GM23338 (cell line): ENCODE measurements around the gene ADAMTS14. TPM values are rescaled to one million over a fixed set of nuclear protein-coding genes. Genes with fewer than 3 reads are reported as not detected.

Experiments
- ATAC-seq: fragments of 200-7000 bp; cut with Tn5 transposase; 3 replicates; pipeline ENCODE4 v1.9.1; 2020
- DNase-seq: peaks from one replicate; pipeline ENCODE4 v3.0.0-alpha.2; 2015; ENCODE audit warnings: low spot score
- H2AFZ ChIP-seq: fragments of 200-600 bp; sonication (generic); 2 replicates; pipeline ENCODE4 v1.8.0; 2016; ENCODE audit warnings: antibody characterized with exemption, mild to moderate bottlenecking, moderate library complexity
- H3F3A ChIP-seq: fragments of 200-600 bp; sonication (generic); replicated peaks from 2 replicates; pipeline ENCODE4 v1.8.0; 2017; ENCODE audit warnings: antibody characterized with exemption, mixed run types, low read depth
- H3K27ac ChIP-seq: fragments of 200-600 bp; sonication (generic); 2 replicates; pipeline ENCODE4 v1.6.1; 2016; ENCODE audit warnings: low read depth
- H3K27me3 ChIP-seq: fragments of 200-600 bp; sonication (generic); 2 replicates; pipeline ENCODE4 v1.8.0; 2016; ENCODE audit warnings: mild to moderate bottlenecking, mixed run types, moderate library complexity; ENCODE audit not compliant: insufficient read depth
- H3K36me3 ChIP-seq: fragments of 200-600 bp; sonication (generic); 2 replicates; pipeline ENCODE4 v1.8.0; 2016; ENCODE audit warnings: mild to moderate bottlenecking; ENCODE audit not compliant: insufficient read depth
- H3K4me1 ChIP-seq: fragments of 200-600 bp; sonication (generic); 2 replicates; pipeline ENCODE4 v1.8.0; 2016; ENCODE audit warnings: mild to moderate bottlenecking, moderate library complexity; ENCODE audit not compliant: insufficient read depth
- H3K4me2 ChIP-seq: fragments of 200-600 bp; sonication (generic); 2 replicates; pipeline ENCODE4 v1.7.1; 2017; ENCODE audit warnings: mixed run types
- H3K4me3 ChIP-seq: fragments of 200-600 bp; sonication (generic); 2 replicates; pipeline ENCODE4 v1.6.1; 2016; ENCODE audit warnings: mixed run types
- H3K79me2 ChIP-seq: fragments of 200-600 bp; sonication (generic); replicated peaks from 2 replicates; pipeline ENCODE4 v1.8.0; 2017; ENCODE audit warnings: mild to moderate bottlenecking; ENCODE audit not compliant: insufficient read depth
- H3K9me2 ChIP-seq: fragments of 200-600 bp; sonication (generic); 2 replicates; pipeline ENCODE4 v1.8.0; 2017; ENCODE audit not compliant: insufficient read depth
- H4K20me1 ChIP-seq: fragments of 200-600 bp; sonication (generic); replicated peaks from 2 replicates; pipeline ENCODE4 v1.8.0; 2017; ENCODE audit warnings: mild to moderate bottlenecking; ENCODE audit not compliant: insufficient read depth
- H3K27ac Mint-ChIP-seq: 2 replicates; pipeline ENCODE4 v1.8.0; 2020; ENCODE audit warnings: inconsistent platforms, mild to moderate bottlenecking, moderate library complexity, mixed read lengths
- H3K27me3 Mint-ChIP-seq: 3 replicates; pipeline ENCODE4 v1.8.0; 2022; ENCODE audit warnings: low read depth, mild to moderate bottlenecking, moderate library complexity, mixed read lengths, inconsistent platforms; ENCODE audit not compliant: insufficient read depth, poor library complexity
- H3K36me3 Mint-ChIP-seq: 3 replicates; pipeline ENCODE4 v1.8.0; 2021; ENCODE audit warnings: low read depth, mild to moderate bottlenecking, inconsistent platforms, moderate library complexity, mixed read lengths
- H3K4me1 Mint-ChIP-seq: 3 replicates; pipeline ENCODE4 v1.8.0; 2020; ENCODE audit warnings: mild to moderate bottlenecking, inconsistent platforms, mixed read lengths
- H3K4me3 Mint-ChIP-seq: 3 replicates; pipeline ENCODE4 v1.8.0; 2021; ENCODE audit warnings: moderate library complexity, mild to moderate bottlenecking, inconsistent platforms, mixed read lengths
- H3K9me3 Mint-ChIP-seq: 3 replicates; pipeline ENCODE4 v1.8.0; 2020; ENCODE audit warnings: moderate library complexity, mild to moderate bottlenecking, inconsistent platforms, mixed read lengths
- CREB1 ChIP-seq: fragments of 250-450 bp; sonication (Bioruptor Pico); IDR thresholded peaks from 2 replicates; pipeline ENCODE4 v1.5.0; 2020; ENCODE audit warnings: low read depth, mild to moderate bottlenecking, moderate library complexity
- STAT1 ChIP-seq: IDR thresholded peaks from one replicate; pipeline ENCODE4 v1.6.1; 2016; ENCODE audit warnings: antibody characterized with exemption; ENCODE audit not compliant: unreplicated experiment
- ZNF114 ChIP-seq: fragments of 250-450 bp; sonication (Bioruptor Pico); IDR thresholded peaks from 2 replicates; pipeline ENCODE4 v1.5.0; 2020; ENCODE audit warnings: mild to moderate bottlenecking, moderate library complexity
- ZNF331 ChIP-seq: fragments of 250-450 bp; sonication (Bioruptor Pico); IDR thresholded peaks from 2 replicates; pipeline ENCODE4 v1.5.0; 2020; ENCODE audit warnings: low read depth, mild to moderate bottlenecking, moderate library complexity
- polyA plus RNA-seq: library from polyadenylated mRNA; unstranded; fragments of >200 nt; fragmentation: Nextera tagmentation; extraction: Ambion mirVana; gene quantifications from 2 replicates; pipeline ENCODE4 v1.2.1, GENCODE V29; 2016
- total RNA-seq: library from RNA; depleted of rRNA; stranded (reverse); fragments of >200 nt; shearing (Covaris generic); gene quantifications from 2 replicates; pipeline ENCODE4 v1.2.3, GENCODE V29; 2014
- TF ChIP-seq, protein P1 (sequence below): fragments of 250-450 bp; sonication (Bioruptor Pico); IDR thresholded peaks from 2 replicates; pipeline ENCODE4 v1.5.0; 2020; ENCODE audit warnings: mild to moderate bottlenecking, moderate library complexity
- TF ChIP-seq, protein P2 (sequence below), 2 experiments: fragments of 200-600 bp in 1 of 2; sonication (generic) in 1 of 2; conservative IDR thresholded peaks; 2 replicates each; pipeline versions ENCODE4 v1.5.1 to v1.6.1; 2016 to 2017; ENCODE audit warnings: antibody characterized with exemption in 2 of 2, low read depth in 2 of 2, mild to moderate bottlenecking in 2 of 2, moderate library complexity in 1 of 2

ADAMTS14 gene
- total and polyA plus RNA-seq, 2 experiments from 2014 or later: 1.9 to 2.1 TPM

DNA sequence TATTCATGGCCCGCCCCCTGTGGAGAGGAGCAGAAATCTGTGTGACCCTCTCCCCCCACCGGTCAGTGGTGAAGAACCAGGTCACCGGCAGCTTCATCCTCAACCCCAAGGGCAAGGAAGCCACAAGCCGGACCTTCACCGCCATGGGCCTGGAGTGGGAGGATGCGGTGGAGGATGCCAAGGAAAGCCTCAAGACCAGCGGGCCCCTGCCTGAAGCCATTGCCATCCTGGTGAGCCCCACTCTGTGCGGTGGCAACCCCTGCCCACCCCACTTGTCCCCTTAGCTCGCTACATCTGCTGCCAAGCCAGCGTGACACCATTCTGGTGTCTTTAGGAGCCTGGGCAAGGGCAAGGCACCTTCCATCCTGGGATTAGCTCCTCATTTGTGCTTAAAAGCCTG, 77.5 kb downstream of the ADAMTS14 start (continued):
- TF ChIP-seq, protein P1, sequence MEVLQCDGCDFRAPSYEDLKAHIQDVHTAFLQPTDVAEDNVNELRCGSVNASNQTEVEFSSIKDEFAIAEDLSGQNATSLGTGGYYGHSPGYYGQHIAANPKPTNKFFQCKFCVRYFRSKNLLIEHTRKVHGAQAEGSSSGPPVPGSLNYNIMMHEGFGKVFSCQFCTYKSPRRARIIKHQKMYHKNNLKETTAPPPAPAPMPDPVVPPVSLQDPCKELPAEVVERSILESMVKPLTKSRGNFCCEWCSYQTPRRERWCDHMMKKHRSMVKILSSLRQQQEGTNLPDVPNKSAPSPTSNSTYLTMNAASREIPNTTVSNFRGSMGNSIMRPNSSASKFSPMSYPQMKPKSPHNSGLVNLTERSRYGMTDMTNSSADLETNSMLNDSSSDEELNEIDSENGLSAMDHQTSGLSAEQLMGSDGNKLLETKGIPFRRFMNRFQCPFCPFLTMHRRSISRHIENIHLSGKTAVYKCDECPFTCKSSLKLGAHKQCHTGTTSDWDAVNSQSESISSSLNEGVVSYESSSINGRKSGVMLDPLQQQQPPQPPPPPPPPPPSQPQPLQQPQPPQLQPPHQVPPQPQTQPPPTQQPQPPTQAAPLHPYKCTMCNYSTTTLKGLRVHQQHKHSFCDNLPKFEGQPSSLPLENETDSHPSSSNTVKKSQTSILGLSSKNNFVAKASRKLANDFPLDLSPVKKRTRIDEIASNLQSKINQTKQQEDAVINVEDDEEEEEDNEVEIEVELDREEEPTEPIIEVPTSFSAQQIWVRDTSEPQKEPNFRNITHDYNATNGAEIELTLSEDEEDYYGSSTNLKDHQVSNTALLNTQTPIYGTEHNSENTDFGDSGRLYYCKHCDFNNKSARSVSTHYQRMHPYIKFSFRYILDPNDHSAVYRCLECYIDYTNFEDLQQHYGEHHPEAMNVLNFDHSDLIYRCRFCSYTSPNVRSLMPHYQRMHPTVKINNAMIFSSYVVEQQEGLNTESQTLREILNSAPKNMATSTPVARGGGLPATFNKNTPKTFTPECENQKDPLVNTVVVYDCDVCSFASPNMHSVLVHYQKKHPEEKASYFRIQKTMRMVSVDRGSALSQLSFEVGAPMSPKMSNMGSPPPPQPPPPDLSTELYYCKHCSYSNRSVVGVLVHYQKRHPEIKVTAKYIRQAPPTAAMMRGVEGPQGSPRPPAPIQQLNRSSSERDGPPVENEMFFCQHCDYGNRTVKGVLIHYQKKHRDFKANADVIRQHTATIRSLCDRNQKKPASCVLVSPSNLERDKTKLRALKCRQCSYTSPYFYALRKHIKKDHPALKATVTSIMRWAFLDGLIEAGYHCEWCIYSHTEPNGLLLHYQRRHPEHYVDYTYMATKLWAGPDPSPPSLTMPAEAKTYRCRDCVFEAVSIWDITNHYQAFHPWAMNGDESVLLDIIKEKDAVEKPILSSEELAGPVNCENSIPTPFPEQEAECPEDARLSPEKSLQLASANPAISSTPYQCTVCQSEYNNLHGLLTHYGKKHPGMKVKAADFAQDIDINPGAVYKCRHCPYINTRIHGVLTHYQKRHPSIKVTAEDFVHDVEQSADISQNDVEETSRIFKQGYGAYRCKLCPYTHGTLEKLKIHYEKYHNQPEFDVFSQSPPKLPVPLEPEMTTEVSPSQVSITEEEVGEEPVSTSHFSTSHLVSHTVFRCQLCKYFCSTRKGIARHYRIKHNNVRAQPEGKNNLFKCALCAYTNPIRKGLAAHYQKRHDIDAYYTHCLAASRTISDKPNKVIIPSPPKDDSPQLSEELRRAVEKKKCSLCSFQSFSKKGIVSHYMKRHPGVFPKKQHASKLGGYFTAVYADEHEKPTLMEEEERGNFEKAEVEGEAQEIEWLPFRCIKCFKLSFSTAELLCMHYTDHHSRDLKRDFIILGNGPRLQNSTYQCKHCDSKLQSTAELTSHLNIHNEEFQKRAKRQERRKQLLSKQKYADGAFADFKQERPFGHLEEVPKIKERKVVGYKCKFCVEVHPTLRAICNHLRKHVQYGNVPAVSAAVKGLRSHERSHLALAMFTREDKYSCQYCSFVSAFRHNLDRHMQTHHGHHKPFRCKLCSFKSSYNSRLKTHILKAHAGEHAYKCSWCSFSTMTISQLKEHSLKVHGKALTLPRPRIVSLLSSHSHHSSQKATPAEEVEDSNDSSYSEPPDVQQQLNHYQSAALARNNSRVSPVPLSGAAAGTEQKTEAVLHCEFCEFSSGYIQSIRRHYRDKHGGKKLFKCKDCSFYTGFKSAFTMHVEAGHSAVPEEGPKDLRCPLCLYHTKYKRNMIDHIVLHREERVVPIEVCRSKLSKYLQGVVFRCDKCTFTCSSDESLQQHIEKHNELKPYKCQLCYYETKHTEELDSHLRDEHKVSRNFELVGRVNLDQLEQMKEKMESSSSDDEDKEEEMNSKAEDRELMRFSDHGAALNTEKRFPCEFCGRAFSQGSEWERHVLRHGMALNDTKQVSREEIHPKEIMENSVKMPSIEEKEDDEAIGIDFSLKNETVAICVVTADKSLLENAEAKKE (CRISPR knock-in tag): no peak
- TF ChIP-seq, protein P2, sequence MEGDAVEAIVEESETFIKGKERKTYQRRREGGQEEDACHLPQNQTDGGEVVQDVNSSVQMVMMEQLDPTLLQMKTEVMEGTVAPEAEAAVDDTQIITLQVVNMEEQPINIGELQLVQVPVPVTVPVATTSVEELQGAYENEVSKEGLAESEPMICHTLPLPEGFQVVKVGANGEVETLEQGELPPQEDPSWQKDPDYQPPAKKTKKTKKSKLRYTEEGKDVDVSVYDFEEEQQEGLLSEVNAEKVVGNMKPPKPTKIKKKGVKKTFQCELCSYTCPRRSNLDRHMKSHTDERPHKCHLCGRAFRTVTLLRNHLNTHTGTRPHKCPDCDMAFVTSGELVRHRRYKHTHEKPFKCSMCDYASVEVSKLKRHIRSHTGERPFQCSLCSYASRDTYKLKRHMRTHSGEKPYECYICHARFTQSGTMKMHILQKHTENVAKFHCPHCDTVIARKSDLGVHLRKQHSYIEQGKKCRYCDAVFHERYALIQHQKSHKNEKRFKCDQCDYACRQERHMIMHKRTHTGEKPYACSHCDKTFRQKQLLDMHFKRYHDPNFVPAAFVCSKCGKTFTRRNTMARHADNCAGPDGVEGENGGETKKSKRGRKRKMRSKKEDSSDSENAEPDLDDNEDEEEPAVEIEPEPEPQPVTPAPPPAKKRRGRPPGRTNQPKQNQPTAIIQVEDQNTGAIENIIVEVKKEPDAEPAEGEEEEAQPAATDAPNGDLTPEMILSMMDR (conservative IDR thresholded peaks at IDR 0.05; ENCODE audit: low read depth in 2 of 2): no peak

DNA sequence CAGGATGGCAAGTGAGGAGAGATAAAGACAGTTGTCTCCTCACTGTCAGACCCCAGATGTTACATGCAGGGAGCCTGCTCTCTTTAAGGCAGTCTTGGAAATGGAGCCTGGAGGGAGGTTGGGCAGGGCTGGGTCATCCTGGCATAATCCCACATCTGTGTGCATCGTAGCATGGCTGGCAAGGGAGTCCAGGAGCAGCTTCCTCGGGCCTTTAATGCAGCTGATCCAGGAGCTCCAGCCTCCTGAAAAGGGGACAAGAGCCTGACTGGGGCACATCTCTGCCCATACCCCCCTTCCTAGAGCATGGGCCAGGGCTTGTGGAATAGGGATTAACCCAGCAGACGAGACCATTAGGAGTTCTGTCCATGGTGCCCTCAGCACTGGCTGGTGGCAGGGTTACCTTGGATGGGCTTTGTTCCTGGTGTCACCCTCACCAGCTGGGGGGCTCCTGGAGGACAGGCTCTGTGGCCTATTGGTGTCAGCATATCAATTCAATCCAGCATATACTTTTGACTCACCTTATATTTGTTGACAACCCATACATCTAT, 77.9 kb downstream of the ADAMTS14 start:
- Histone ChIP-seq H3K4me1 (no peaks in the 10 kb centered on the region), H3K4me2 (no peak overlapping the region), H3K36me3 (no peaks in the 10 kb centered on the region), H3K27ac (no peak overlapping the region), H3K9me2 (no peaks in the 10 kb centered on the region), H2AFZ (no peak overlapping the region), H3K4me3 (no peak overlapping the region), H3F3A (no peaks in the 10 kb centered on the region), H4K20me1 (no peaks in the 10 kb centered on the region), H3K79me2 (no peaks in the 10 kb centered on the region), H3K27me3 (no peaks in the 10 kb centered on the region)
- Mint-ChIP-seq H3K9me3 (no peaks in the 10 kb centered on the region), H3K27ac (no peak overlapping the region), H3K4me1 (peaks cover 11% of the 10 kb centered on the region), H3K27me3 (peaks cover 7% of the 10 kb centered on the region), H3K4me3 (no peak overlapping the region), H3K36me3 (no peaks in the 10 kb centered on the region; the same call in 2 of the 3 replicates)
- ATAC-seq: no peak
- DNase-seq: no peak
- TF ChIP-seq ZNF114 (CRISPR knock-in tag) (no peak), STAT1 (no peak), CREB1 (CRISPR knock-in tag) (no peak), ZNF331 (CRISPR knock-in tag) (no peak)
- TF ChIP-seq, protein P1 (CRISPR knock-in tag): no peak
